HG02642 (cell line): ENCODE measurements around the gene COQ7.

Source experiments
- ATAC-seq: cut with Tn5 transposase; IDR thresholded peaks from one replicate; pipeline ENCODE4 v1.9.1; 2021; ENCODE audit warnings: mild to moderate bottlenecking; ENCODE audit not compliant: unreplicated experiment, poor library complexity

The COQ7 gene

DNA sequence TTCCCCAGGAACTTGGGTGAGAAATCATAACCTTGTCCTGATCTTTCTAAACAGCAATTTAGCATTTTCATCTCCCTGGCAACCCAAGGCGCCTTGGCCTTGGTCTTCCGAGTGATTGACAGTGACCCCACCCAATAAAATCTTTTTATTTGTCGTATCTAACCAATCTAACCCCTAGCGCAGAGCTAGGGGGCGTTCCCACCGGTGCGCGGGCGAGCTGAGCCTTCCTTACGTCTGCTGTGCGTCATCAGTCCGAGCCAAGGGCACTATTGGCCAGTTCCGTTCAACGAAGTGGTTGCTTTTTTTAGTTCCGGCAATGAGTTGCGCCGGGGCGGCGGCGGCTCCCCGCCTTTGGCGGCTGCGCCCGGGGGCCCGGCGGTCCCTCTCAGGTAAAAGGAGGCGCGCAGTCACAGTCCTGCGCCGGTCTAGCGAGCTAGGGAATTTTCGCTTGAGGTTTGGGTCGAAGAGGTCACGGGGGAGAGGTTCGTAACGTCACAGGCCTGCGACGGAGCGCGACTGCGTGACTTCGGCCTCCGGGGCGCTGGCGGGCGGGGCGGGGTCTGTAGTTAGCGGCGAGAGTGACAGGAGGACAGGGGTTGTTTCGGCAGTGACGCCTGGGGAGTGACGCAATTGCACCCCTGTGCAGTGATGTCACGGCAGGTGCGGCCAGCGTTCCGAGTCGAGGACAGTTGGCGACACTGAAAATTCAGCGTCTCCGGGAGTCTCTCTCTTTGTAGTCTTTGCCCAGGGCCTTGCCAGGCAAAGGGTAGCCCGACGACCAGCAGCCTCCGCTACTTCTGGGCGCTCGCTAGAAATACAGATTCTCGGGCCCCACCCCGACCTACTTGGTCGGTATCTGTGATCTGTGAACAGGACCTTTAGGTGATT lies at the start of gene COQ7:
Gene COQ7 (plus strand): TSS at position 266 of the 888 bp plus-strand sequence. CDS start 51 bp downstream, at position 317.
- ATAC-seq, result peak; percentile 91

- no peak for ATAC-seq
Measured at GRCh38 chr16:19020689-19021088, 46.7 kb upstream of the COQ7 start.

DNA sequence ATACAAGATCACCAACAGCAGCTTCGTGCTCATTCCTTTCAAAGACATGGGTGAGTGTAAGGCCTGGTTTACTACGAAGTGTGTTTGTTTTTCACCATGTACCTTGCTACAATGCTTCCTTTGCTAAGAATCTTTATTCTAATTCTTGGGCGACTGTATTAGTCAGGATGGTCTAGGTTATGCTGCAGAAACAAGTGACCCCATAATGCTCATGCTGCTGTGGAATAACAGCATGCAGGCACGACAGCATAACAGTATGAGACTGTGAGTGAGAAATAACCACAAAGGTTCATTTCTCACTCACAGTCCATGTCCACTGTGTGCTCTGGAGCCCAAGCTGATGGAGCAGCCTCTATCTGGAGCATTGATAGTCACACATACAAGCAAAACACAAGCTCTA lies 45.7 kb upstream of the COQ7 start:
- ATAC-seq, result no peak

DNA sequence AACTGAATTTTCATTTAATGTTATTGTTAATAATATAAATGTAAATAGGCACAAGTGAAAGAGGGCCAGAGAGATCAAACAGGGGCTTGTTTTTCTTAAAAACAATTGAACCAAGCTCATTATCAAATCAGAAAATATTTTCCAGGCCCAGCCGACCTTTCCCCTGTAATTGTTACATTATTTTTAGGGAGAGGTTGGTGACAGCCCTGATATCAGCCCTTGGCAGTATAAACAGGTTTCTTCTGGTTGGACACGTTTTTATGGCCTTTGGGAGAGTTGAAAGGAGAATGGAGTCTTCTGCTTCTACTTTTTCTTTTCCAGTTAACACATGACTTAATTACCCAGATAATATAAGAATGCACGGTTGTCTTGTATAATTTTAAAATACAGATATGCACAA lies 40.0 kb upstream of the COQ7 start:
- ATAC-seq, result no peak

- ATAC-seq, result no peak
Measured at GRCh38 chr16:19029980-19030379, 37.4 kb upstream of the COQ7 start.

DNA sequence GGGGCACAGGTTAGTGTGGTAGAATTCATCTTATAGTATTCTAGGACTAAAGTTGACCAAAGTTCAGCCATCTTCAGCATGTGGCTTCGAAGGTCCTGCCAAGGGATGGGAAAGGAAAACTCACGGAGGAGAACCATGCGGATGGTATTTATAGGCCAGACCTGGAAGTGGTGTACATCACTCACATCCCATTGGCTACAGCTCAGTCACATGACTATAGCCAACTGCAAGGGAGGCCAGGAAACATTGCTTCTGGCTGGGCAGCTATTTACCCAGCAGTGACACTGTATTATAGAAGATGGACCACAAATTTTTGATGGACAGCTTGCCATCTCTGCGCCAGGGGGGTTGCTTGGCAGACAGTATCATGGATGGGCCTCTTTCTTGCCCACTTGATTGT lies 35.7 kb upstream of the COQ7 start:
- no peak for ATAC-seq

GRCh38 chr16:19033761-19034160 lies 33.7 kb upstream of the COQ7 start:
- no peak for ATAC-seq

- no peak for ATAC-seq
Measured at GRCh38 chr16:19040400-19040799, 27.0 kb upstream of the COQ7 start.

DNA sequence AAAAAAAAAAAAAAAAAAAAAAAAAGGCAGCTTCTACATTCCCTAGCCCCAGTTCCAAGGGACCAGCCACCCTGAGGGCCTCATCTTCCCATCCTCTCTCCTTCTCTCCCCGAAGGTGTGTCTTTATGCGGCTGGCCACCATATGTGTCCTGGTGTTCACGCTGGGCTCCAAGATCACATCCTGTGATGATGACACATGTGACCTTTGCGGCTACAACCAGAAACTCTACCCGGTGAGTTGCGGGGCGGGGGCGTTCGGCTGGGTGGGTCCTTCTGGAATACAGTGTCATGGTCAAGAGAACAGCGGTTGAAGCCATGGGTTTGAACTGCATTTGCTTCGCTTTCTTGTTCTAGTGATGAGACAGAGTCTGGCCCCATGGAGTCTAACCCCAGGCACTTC lies 22.6 kb upstream of the COQ7 start:
- no peak for ATAC-seq

DNA sequence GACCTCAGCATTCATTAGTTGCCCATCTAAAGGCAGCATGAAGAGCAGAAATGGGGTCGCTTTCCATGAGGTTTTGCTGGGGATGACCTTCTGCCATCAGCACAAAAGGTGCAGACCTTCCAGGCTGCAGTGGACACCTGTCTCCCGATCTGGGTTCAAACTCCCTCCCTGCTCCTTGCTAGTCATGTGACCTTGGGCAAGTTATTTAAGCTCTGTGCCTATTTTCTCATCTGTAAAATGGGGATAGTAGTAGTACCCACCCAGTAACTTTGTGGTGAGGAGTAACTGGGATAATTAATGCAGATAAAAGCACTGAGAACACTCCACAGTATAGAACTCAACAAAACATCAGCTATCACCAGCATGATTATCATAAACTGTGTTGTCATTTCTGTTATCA lies 21.4 kb upstream of the COQ7 start:
- ATAC-seq, result no peak

DNA sequence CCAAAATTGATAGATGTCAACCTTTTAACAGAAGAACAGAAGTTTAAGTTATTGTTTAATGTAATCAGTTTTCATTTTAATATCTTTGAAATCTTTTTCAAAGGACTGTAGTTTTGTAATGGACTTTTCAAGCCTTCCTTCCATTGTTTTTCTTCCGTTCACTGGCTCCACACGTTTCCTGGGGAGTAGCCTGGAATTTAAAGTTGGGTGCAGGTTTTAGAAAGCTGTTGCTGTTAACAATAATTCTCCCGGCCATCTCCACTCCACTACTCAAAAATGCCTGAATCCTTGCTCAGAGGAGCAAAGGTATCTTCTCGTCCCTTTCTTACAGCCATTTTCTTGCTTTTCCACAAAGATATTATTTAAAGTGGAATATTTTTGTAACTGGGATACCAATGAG lies 4.7 kb upstream of the COQ7 start:
- ATAC-seq, result no peak

DNA sequence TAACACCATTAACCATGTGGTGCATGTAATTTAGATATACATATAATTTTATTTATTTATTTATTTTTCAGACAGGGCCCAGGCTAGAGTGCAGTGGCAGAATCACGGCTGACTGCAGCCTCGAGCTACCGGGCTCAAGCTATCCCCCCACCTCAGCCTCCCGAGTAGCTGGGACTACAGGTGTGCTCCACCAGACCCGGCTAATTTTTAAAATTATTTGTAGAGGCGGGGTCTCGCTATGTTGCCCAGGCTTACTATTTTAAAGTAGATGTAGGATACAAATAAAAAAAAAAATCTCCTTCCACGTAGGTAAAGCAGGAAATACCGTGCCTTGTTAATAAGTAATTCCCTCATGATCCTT lies 446 bp upstream of the COQ7 start:
- no peak for ATAC-seq

- ATAC-seq, result no peak
Measured at GRCh38 chr16:19068237-19068815, 912 bp downstream of the COQ7 start.

- ATAC-seq, result no peak
Measured at GRCh38 chr16:19071811-19072777, 4.7 kb downstream of the COQ7 start.

- ATAC-seq, result no peak
Measured at GRCh38 chr16:19073344-19073743, 5.9 kb downstream of the COQ7 start.

- no peak for ATAC-seq
Measured at GRCh38 chr16:19073863-19074262, 6.4 kb downstream of the COQ7 start.

DNA sequence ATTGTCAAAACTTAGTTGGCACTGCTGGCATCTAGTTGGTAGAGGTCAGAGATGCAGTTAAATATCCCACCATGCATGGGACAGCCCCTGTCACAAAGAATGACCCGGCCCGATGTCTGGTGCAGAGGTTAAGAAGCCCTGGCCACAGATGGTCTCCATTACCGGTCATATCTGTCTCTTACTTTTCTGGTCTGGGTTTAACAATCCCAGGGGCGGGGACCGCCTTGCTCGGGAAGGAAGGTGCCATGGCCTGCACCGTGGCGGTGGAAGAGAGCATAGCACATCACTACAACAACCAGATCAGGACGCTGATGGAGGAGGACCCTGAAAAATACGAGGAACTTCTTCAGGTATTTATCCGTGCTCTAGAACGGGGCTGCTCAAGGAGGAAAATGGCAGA lies 8.1 kb downstream of the COQ7 start:
- no peak for ATAC-seq

GRCh38 chr16:19077879-19078278 lies 10.5 kb downstream of the COQ7 start:
- no peak for ATAC-seq

DNA sequence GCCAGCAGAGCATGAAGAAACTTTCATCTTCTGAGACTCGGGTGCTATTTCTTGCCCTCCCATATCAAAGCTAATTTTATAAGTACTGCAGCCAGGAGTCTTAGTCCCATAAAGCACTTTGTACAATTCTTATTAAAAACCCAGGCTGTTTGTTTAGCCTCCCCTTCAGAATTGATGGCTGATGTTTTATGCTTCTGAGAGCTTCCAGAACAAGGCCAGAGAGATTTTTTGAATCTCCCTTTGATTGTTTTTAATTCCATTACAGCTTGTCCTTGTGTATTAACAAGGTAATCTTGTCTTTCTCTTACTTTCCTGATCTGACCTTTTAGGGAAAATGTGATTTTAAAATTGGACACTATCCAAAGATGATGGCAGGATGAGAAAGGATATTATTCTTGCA lies 16.3 kb downstream of the COQ7 start:
- no peak for ATAC-seq

DNA sequence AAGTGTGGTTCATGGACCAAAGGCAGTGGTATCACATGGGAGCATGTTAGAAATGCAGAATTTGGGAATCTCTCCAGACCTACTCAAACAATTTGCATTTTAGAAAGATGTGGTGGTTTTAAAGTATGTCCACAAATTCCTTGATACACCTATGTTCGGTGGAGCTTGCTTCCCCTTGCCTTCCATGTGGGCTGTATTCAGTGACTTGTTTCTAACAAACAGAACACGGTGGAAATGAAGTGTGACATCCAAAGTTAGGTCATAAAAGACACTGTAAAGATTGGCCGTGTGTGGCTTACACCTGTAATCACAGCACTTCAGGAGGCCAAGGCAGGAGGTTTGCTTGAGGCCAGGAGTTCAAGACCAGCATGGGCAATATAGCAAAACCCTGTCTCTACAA lies 16.7 kb downstream of the COQ7 start:
- no peak for ATAC-seq

DNA sequence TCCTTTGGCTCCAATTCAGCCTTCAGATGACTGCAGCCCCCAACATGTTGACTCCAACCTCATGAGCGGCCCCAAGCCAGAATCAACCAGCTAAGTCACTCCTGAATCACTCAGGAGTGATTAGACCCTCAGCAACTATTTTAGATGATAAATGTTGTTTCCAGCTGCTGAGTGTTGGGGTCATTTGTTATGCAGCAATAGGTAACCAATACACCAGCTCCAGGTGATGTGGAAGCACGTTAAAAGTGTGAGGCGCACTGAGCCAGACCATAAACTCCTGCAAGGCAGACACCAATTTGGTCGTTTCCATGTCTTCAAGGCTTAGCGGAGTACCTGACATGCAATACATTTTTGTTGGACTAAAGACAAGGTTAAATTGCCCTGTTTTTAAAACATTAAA lies 17.5 kb downstream of the COQ7 start:
- no peak for ATAC-seq
